Epithelial cell of alveolus of lung (primary cell): Measurements from ENCODE around the gene OPRM1. TPM values are rescaled to one million over a fixed set of nuclear protein-coding genes. Genes with fewer than 3 reads are reported as not detected.

Experiments
- total RNA-seq: library from RNA; depleted of rRNA; stranded (reverse); fragments of >200 nt; gene quantifications from 2 replicates; pipeline ENCODE4 v1.2.1, GENCODE V29; 2015

OPRM1 gene
- not detected in 2 replicates for total RNA-seq

DNA sequence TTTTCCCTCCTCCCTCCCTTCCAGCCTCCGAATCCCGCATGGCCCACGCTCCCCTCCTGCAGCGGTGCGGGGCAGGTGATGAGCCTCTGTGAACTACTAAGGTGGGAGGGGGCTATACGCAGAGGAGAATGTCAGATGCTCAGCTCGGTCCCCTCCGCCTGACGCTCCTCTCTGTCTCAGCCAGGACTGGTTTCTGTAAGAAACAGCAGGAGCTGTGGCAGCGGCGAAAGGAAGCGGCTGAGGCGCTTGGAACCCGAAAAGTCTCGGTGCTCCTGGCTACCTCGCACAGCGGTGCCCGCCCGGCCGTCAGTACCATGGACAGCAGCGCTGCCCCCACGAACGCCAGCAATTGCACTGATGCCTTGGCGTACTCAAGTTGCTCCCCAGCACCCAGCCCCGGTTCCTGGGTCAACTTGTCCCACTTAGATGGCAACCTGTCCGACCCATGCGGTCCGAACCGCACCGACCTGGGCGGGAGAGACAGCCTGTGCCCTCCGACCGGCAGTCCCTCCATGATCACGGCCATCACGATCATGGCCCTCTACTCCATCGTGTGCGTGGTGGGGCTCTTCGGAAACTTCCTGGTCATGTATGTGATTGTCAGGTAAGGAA, at the start of gene OPRM1:
TSS of gene OPRM1 (plus strand) at position 10 of the 612 bp plus-strand sequence. CDS start at position 315, 305 bp downstream.

